DND-41 (cell line): ENCODE data around the gene FLT3.
"Not testable (repeated sequence)": the region's sequence is repeated elsewhere in the genome, so short reads cannot be mapped to it uniquely, and the experiment has no call there.

ENCODE experiments used
- ATAC-seq: fragments of 200-7000 bp; cut with Tn5 transposase; 3 replicates; pipeline ENCODE4 v1.9.1; 2021; ENCODE audit warnings: low read depth; ENCODE audit not compliant: insufficient read depth
- DNase-seq: peaks from one replicate; pipeline ENCODE4 v3.0.0-alpha.2; 2020
- H2AFZ ChIP-seq: 2 replicates; pipeline ENCODE4 v1.6.0; 2012; ENCODE audit warnings: low read depth, low read length
- H3K27ac ChIP-seq: 2 replicates; pipeline ENCODE4 v1.5.1; 2012; ENCODE audit warnings: low read length, inconsistent platforms
- H3K27me3 ChIP-seq: fragments of 200-600 bp; sonication (generic); 2 replicates; pipeline ENCODE4 v1.6.0; 2012; ENCODE audit warnings: low read length, mild to moderate bottlenecking, inconsistent platforms; ENCODE audit not compliant: insufficient read depth, poor library complexity
- H3K36me3 ChIP-seq: 2 replicates; pipeline ENCODE4 v1.5.1; 2012; ENCODE audit warnings: low read length, inconsistent platforms; ENCODE audit not compliant: insufficient read depth
- H3K4me1 ChIP-seq: 2 replicates; pipeline ENCODE4 v1.5.1; 2012; ENCODE audit warnings: mild to moderate bottlenecking, low read length; ENCODE audit not compliant: insufficient read depth
- H3K4me2 ChIP-seq: 2 replicates; pipeline ENCODE4 v1.6.0; 2012; ENCODE audit warnings: mild to moderate bottlenecking, moderate library complexity, low read length, inconsistent platforms; ENCODE audit not compliant: insufficient read depth
- H3K4me3 ChIP-seq, 2 experiments: fragments of 200-600 bp in 1 of 2; shearing (Covaris generic) in 1 of 2; 2 replicates each; pipeline ENCODE4 v1.5.1; 2012 to 2016; ENCODE audit warnings: inconsistent platforms in 2 of 2, low read length in 2 of 2, mild to moderate bottlenecking in 2 of 2, low read depth in 1 of 2, moderate library complexity in 1 of 2
- H3K79me2 ChIP-seq: 2 replicates; pipeline ENCODE4 v1.6.0; 2012; ENCODE audit warnings: low read length, inconsistent platforms; ENCODE audit not compliant: insufficient read depth
- H3K9ac ChIP-seq: 2 replicates; pipeline ENCODE4 v1.6.0; 2012; ENCODE audit warnings: low read depth, mild to moderate bottlenecking, inconsistent platforms, low read length, moderate library complexity
- H3K9me3 ChIP-seq: 2 replicates; pipeline ENCODE4 v1.5.1; 2012; ENCODE audit warnings: low read length, moderate library complexity, mild to moderate bottlenecking, inconsistent platforms; ENCODE audit not compliant: insufficient read depth, severe bottlenecking
- H4K20me1 ChIP-seq: 2 replicates; pipeline ENCODE4 v1.6.0; 2012; ENCODE audit warnings: low read length; ENCODE audit not compliant: insufficient read depth
- EZH2 ChIP-seq: IDR thresholded peaks from 3 replicates; pipeline ENCODE4 v1.6.1; 2012; ENCODE audit warnings: borderline replicate concordance, low read depth, mild to moderate bottlenecking, moderate library complexity, low read length, inconsistent platforms; ENCODE audit not compliant: severe bottlenecking
- TF ChIP-seq, protein P1 (sequence below): IDR thresholded peaks from 2 replicates; pipeline ENCODE4 v1.5.1; 2012; ENCODE audit warnings: borderline replicate concordance, low read length, moderate library complexity, mild to moderate bottlenecking; ENCODE audit not compliant: poor library complexity, severe bottlenecking; ENCODE audit errors: extremely low read depth

FLT3 gene

DNA sequence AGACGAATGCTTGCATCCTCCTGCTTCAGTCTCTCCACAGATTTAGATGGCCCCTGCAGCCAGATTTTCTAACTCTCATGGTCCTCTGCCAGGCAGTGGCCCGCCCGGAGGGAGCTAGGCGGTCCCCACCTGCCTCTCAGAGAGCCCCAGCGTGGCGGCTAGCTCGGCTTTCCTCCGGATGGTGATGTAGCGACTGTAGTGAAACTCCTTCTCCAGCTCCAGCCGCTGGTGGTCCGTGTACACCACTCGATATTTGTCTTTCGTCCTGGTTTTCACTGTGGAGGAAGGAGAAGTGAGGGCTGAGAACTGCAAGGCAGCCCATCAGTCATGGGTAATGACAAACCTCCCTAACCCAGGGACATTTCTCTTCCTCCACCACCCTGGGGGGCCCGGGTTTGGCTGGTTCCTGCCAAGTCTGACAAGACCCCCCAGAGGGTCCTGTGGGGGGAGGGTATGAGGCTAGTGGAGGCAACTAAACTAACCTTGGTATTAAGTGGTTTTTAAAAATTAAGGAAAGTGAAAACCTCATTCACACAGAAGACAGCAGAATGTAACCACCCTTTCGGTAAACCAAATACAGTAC lies 135.5 kb downstream of the FLT3 start:
- Histone ChIP-seq H3K9ac (no peak overlapping the region), H4K20me1 (no peaks in the 10 kb centered on the region), H3K27me3 (peaks cover 8% of the 10 kb centered on the region), H3K36me3 (no peaks in the 10 kb centered on the region), H3K27ac (no peak overlapping the region), H3K79me2 (no peaks in the 10 kb centered on the region), H3K4me2 (no peak overlapping the region), H3K4me3 (no peak overlapping the region), H2AFZ (no peak overlapping the region), H3K4me1 (no peaks in the 10 kb centered on the region), H3K9me3 (no peaks in the 10 kb centered on the region)
- ATAC-seq (no peak), DNase-seq (no peak)
- TF ChIP-seq EZH2: no peak
- TF ChIP-seq, protein P1, sequence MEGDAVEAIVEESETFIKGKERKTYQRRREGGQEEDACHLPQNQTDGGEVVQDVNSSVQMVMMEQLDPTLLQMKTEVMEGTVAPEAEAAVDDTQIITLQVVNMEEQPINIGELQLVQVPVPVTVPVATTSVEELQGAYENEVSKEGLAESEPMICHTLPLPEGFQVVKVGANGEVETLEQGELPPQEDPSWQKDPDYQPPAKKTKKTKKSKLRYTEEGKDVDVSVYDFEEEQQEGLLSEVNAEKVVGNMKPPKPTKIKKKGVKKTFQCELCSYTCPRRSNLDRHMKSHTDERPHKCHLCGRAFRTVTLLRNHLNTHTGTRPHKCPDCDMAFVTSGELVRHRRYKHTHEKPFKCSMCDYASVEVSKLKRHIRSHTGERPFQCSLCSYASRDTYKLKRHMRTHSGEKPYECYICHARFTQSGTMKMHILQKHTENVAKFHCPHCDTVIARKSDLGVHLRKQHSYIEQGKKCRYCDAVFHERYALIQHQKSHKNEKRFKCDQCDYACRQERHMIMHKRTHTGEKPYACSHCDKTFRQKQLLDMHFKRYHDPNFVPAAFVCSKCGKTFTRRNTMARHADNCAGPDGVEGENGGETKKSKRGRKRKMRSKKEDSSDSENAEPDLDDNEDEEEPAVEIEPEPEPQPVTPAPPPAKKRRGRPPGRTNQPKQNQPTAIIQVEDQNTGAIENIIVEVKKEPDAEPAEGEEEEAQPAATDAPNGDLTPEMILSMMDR: no peak

DNA sequence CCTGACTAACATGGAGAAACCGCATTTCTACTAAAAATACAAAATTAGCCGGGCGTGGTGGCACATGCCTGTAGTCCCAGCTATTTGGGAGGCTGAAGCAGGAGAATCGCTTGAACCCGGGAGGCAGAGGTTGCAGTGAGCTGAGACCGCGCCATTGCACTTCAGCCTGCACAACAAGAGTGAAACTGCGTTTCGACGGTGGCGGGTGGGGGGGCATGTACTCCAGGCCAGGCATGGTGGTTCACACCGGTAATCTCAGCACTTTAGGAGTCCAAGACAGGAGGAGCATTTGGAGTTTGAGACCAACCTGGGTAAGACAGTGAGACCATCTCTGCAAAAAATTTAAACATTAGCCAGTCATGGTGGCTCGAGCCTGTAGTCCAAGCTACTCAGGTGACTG lies 136.2 kb downstream of the FLT3 start:
- H3K4me1 ChIP-seq, H3K27ac ChIP-seq, H3K79me2 ChIP-seq, H3K4me3 ChIP-seq, H3K36me3 ChIP-seq, H3K9me3 ChIP-seq, H3K9ac ChIP-seq, ATAC-seq, H3K4me2 ChIP-seq, H4K20me1 ChIP-seq, H2AFZ ChIP-seq, DNase-seq: not testable (repeated sequence)
- H3K27me3 ChIP-seq: peaks cover 12% of the 10 kb centered on the region

DNA sequence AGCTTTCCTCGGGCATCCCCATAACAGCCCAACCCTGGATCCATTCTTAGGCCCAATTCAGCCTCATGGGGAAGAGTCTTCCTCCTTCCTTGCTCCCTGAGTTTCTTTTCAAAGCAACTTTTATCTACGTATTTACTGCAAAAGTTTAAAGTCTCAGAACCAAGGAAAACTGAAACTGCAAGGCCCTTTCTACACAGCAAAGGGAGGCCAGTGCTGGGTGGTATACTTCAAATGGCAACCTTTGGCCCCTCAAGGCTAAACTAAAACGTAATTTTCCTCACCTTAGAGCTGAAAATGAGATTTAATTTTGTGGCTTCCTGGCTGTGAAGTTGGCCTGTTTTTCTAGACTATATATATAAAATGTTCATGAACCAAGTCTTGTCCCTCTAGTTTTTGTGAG lies 136.9 kb downstream of the FLT3 start:
- Histone ChIP-seq H3K4me3 (no peak overlapping the region), H3K36me3 (no peaks in the 10 kb centered on the region), H3K79me2 (no peaks in the 10 kb centered on the region), H3K9me3 (no peaks in the 10 kb centered on the region), H3K27me3 (peaks cover 13% of the 10 kb centered on the region), H3K4me1 (no peaks in the 10 kb centered on the region), H4K20me1 (no peaks in the 10 kb centered on the region), H2AFZ (no peak overlapping the region), H3K27ac (no peak overlapping the region), H3K4me2 (no peak overlapping the region), H3K9ac (no peak overlapping the region)
- TF ChIP-seq, protein P1: no peak
- no peak for TF ChIP-seq EZH2
- DNase-seq: no peak
- ATAC-seq: no peak

DNA sequence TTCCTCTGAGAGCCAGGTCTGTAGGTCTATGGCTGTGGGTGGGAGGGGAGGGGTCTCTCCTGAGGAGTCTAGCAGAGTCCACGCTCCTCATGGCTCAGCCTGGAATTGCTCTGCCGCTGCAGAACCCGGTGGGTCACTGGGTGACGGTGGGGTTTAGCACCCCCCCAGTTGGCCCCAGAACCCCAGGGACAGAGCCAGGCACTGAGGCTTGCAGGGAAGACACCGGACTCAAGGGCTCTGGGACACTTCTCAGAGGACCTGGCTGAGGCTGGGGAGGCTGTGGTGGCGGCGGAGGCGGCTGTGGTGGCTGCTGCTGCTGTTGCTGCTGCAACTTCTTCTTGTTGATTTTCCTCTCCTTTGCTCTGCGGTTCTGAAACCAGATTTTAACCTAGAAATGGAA lies 137.4 kb downstream of the FLT3 start:
- Histone ChIP-seq H3K9me3 (no peaks in the 10 kb centered on the region), H3K79me2 (no peaks in the 10 kb centered on the region), H3K4me2 (no peak overlapping the region), H3K27me3 (peaks cover 13% of the 10 kb centered on the region), H3K4me3 (no peak overlapping the region), H4K20me1 (no peaks in the 10 kb centered on the region), H2AFZ (no peak overlapping the region), H3K27ac (no peak overlapping the region), H3K36me3 (no peaks in the 10 kb centered on the region), H3K4me1 (no peaks in the 10 kb centered on the region), H3K9ac (no peak overlapping the region)
- no peak for ATAC-seq
- TF ChIP-seq, protein P1: no peak
- no peak for TF ChIP-seq EZH2
- no peak for DNase-seq
